ENCODE measurements around the gene ASF1B. TPM values are rescaled to one million over a fixed set of nuclear protein-coding genes. Genes with fewer than 3 reads are reported as not detected.

Gene ASF1B
- total RNA-seq, 1 experiment from 2014 or later, result 54.6 TPM

DNA sequence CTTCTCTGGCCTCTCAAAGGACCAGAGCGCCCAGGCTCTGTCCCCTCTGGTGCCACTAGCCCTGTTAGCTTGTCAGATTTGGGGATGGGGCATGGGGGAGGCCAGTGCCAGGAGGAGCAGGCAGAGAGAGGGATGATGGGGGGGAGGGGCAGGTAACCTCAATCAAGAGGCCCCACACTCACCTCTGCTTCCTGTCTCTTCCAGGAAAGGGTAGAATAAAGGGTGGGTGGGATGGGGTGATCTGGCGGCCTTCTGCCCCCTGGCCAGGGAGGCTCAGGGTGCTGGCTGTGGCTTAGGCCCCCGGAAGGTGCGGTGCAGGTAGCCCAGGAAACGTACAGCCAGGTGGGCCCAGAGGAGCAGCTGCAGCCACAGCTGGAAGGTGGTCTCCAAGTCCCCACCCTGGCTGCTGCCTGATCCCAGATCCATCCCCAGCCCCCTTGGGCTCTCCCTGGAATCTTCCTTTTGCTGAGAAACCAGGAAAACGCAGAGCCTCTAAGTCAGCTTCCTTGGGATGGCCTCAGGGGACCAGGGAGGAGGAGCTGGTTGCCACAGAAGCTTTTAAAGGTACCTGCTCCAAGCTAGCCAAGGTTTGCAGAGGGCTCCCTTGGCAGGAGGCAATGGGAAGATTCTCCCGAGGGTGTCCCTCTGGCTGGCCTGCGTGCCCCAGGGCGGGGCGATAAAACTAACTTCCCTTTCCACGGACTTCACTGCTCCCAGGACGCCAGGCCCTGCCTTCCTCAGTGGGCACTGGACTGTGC, 24.2 kb downstream of the ASF1B start:
- Histone ChIP-seq H3K4me3 (ENCODE audit: low read depth, low read length, poor library complexity, severe bottlenecking) (no peak overlapping the region), H3K4me1 (ENCODE audit: insufficient read depth, low read length, poor library complexity, severe bottlenecking) (peaks cover 18% of the 10 kb centered on the region), H3K27me3 (replicated peaks; ENCODE audit: insufficient read depth, low read depth, low read length, poor library complexity) (no peaks in the 10 kb centered on the region), H3K27ac (ENCODE audit: low read depth, low read length, poor library complexity, severe bottlenecking) (peak overlapping the region; percentile 29), H3K9me3 (ENCODE audit: low read depth, low read length, poor library complexity, severe bottlenecking) (no peaks in the 10 kb centered on the region), H3K36me3 (ENCODE audit: insufficient read depth, low read length, poor library complexity, severe bottlenecking) (no peaks in the 10 kb centered on the region)
- CTCF ChIA-PET, result no interaction called here
- no peak for DNase-seq (ENCODE audit: low spot score)
- TF ChIP-seq, protein P1, sequence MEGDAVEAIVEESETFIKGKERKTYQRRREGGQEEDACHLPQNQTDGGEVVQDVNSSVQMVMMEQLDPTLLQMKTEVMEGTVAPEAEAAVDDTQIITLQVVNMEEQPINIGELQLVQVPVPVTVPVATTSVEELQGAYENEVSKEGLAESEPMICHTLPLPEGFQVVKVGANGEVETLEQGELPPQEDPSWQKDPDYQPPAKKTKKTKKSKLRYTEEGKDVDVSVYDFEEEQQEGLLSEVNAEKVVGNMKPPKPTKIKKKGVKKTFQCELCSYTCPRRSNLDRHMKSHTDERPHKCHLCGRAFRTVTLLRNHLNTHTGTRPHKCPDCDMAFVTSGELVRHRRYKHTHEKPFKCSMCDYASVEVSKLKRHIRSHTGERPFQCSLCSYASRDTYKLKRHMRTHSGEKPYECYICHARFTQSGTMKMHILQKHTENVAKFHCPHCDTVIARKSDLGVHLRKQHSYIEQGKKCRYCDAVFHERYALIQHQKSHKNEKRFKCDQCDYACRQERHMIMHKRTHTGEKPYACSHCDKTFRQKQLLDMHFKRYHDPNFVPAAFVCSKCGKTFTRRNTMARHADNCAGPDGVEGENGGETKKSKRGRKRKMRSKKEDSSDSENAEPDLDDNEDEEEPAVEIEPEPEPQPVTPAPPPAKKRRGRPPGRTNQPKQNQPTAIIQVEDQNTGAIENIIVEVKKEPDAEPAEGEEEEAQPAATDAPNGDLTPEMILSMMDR (conservative IDR thresholded peaks at IDR 0.05; ENCODE audit: low read depth, low read length), result no peak
- TF ChIP-seq EZH2 (IDR thresholded peaks at IDR 0.05; ENCODE audit: borderline replicate concordance, low read depth, low read length, poor library complexity, severe bottlenecking), result no peak
- BruUV-seq (replicated peaks), result no TSS peak
- POLR2A ChIA-PET (ENCODE audit: low non-redundant PET), result interaction anchor here (0.6 kb wide), 1 partner anchor 108 kb away, joined by 7 read pairs; no protein-coding TSS in a partner anchor
- intact Hi-C loops (cut with micrococcal nuclease; ENCODE audit: unreplicated experiment), result no loop called here

DNA sequence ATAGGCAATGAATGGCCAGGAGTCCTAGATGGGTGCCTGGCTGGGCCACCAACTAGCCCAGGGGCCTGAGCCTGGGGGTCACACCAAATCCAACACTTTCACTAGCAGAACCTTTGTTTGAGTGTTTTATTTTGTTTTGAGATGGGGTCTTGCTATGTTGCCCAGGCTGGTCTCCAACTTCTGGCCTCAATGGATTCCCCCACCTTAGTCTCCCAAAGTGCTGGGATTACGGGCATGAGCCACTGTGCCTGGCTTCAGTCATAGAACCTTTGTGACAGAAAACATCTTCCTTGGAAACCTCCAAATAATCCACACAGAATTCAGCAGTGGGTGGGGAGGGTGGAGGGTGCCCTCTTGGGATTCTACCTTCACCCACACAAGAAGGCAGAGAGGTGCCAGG, 24.9 kb downstream of the ASF1B start:
- intact Hi-C loops (cut with micrococcal nuclease; ENCODE audit: unreplicated experiment), result no loop called here
- H3K27me3 ChIP-seq (replicated peaks; ENCODE audit: insufficient read depth, low read depth, low read length, poor library complexity), result no peaks in the 10 kb centered on the region
- ChIA-PET CTCF (no interaction called here), POLR2A (ENCODE audit: low non-redundant PET) (no interaction called here)
- BruUV-seq (replicated peaks), result no TSS peak
- no peak for DNase-seq (ENCODE audit: low spot score)
- no peaks in the 10 kb centered on the region for H3K9me3 ChIP-seq (ENCODE audit: low read depth, low read length, poor library complexity, severe bottlenecking)
- H3K27ac ChIP-seq (ENCODE audit: low read depth, low read length, poor library complexity, severe bottlenecking), result no peak overlapping the region
- peaks cover 16% of the 10 kb centered on the region for H3K4me1 ChIP-seq (ENCODE audit: insufficient read depth, low read length, poor library complexity, severe bottlenecking)
- H3K4me3 ChIP-seq (ENCODE audit: low read depth, low read length, poor library complexity, severe bottlenecking), result no peak overlapping the region
- no peak for TF ChIP-seq EZH2 (IDR thresholded peaks at IDR 0.05; ENCODE audit: borderline replicate concordance, low read depth, low read length, poor library complexity, severe bottlenecking)
- TF ChIP-seq, protein P1 (conservative IDR thresholded peaks at IDR 0.05; ENCODE audit: low read depth, low read length), result no peak
- no peaks in the 10 kb centered on the region for H3K36me3 ChIP-seq (ENCODE audit: insufficient read depth, low read length, poor library complexity, severe bottlenecking)

DNA sequence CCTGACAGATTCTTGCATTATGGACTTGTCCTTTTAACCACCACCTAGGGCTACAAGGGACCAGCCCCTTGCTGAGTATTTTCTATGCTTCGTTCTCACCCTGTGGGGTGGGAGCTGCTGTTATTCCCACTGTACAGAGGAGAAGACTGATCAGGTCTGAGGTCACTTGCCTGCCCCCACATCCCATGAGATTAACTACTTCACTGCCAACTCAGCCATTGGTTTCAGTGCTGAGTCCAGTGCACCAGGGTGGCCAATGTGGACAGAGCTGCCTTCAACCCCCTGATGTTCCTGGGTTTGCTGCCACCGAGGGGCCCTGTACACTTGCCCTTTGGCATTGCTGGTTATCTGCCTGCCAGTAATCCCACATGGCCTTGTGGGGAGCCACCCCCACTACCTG, 25.7 kb downstream of the ASF1B start:
- DNase-seq (ENCODE audit: low spot score), result no peak
- Histone ChIP-seq H3K4me3 (ENCODE audit: low read depth, low read length, poor library complexity, severe bottlenecking) (no peak overlapping the region), H3K9me3 (ENCODE audit: low read depth, low read length, poor library complexity, severe bottlenecking) (no peaks in the 10 kb centered on the region), H3K4me1 (ENCODE audit: insufficient read depth, low read length, poor library complexity, severe bottlenecking) (peaks cover 13% of the 10 kb centered on the region), H3K27me3 (replicated peaks; ENCODE audit: insufficient read depth, low read depth, low read length, poor library complexity) (no peaks in the 10 kb centered on the region), H3K27ac (ENCODE audit: low read depth, low read length, poor library complexity, severe bottlenecking) (no peak overlapping the region), H3K36me3 (ENCODE audit: insufficient read depth, low read length, poor library complexity, severe bottlenecking) (no peaks in the 10 kb centered on the region)
- BruUV-seq (replicated peaks), result no TSS peak
- TF ChIP-seq, protein P1 (conservative IDR thresholded peaks at IDR 0.05; ENCODE audit: low read depth, low read length), result no peak
- TF ChIP-seq EZH2 (IDR thresholded peaks at IDR 0.05; ENCODE audit: borderline replicate concordance, low read depth, low read length, poor library complexity, severe bottlenecking), result no peak
- POLR2A ChIA-PET (ENCODE audit: low non-redundant PET), result no interaction called here
- intact Hi-C loops (cut with micrococcal nuclease; ENCODE audit: unreplicated experiment), result no loop called here
- CTCF ChIA-PET, result no interaction called here
